Esophagus (tissue), 2 donors: ENCODE results near the gene MAFG. TPM values are rescaled to one million over a fixed set of nuclear protein-coding genes. Genes with fewer than 3 reads are reported as not detected.

Experiments
- H3K27ac ChIP-seq, 2 donors: one replicate each; pipeline ENCODE4 v1.5.1; 2013; ENCODE audit warnings: low read depth in 2 of 2, mild to moderate bottlenecking in 2 of 2, inconsistent platforms in 1 of 2, low read length in 1 of 2, moderate library complexity in 1 of 2
- H3K27me3 ChIP-seq, 2 donors: one replicate each; pipeline ENCODE4 v1.6.1; 2013; ENCODE audit warnings: low read length in 2 of 2, control low read depth in 1 of 2, mild to moderate bottlenecking in 1 of 2; ENCODE audit not compliant: insufficient read depth in 2 of 2, control insufficient read depth in 1 of 2
- H3K36me3 ChIP-seq, 2 donors: one replicate each; pipeline ENCODE4 v1.6.1; 2013; ENCODE audit warnings: low read length in 1 of 2; ENCODE audit not compliant: control insufficient read depth in 2 of 2, insufficient read depth in 2 of 2
- H3K4me1 ChIP-seq, 2 donors: one replicate each; pipeline ENCODE4 v1.6.1; 2013; ENCODE audit warnings: low read length in 1 of 2; ENCODE audit not compliant: control insufficient read depth in 2 of 2, insufficient read depth in 2 of 2
- H3K4me3 ChIP-seq, 2 donors: one replicate each; pipeline ENCODE4 v1.5.1; 2013; ENCODE audit warnings: low read length in 2 of 2, mild to moderate bottlenecking in 2 of 2, low read depth in 1 of 2, moderate library complexity in 1 of 2
- H3K9me3 ChIP-seq, 2 donors: one replicate each; pipeline ENCODE4 v1.6.1; 2013; ENCODE audit warnings: mild to moderate bottlenecking in 2 of 2, low read depth in 1 of 2, low read length in 1 of 2, moderate library complexity in 1 of 2; ENCODE audit not compliant: control insufficient read depth in 2 of 2, insufficient read depth in 1 of 2
- WGBS, 2 donors: extraction: QIAGEN DNeasy Blood & Tissue Kit; methylation state at CpG; one replicate each; pipeline ENCODE4 v1.1.7; 2013; 5-methylcytosine and 5-hydroxymethylcytosine counted together
- polyA plus RNA-seq, 2 donors: library from polyadenylated mRNA; stranded (reverse); fragments of 200-250 nt; gene quantifications; one replicate each; pipeline ENCODE4 v1.2.3, GENCODE V29; 2013
- donor health status: healthy with polysubstance abuse.
- donor health status: Bipolar disorder and iron deficiency.

MAFG gene
- polyA plus RNA-seq, 2 donors = 10.3 to 11.9 TPM

GRCh38 chr17:81898029-81898866 lies 29.3 kb downstream of the MAFG start:
- Histone ChIP-seq H3K27ac (no peak overlapping the region), H3K36me3 (peaks cover 0 to 32% of the 10 kb centered on the region in 2 donors), H3K27me3 (no peaks in the 10 kb centered on the region), H3K4me3 (no peak overlapping the region), H3K9me3 (no peaks in the 10 kb centered on the region), H3K4me1 (peaks cover 5 to 20% of the 10 kb centered on the region in 2 donors)
- 78 to 87% methylated on average over 19 of the region's 19 CpGs for WGBS, 2 donors

- Histone ChIP-seq H3K27me3 (no peaks in the 10 kb centered on the region), H3K9me3 (no peaks in the 10 kb centered on the region), H3K4me1 (peaks cover under 1 to 6% of the 10 kb centered on the region in 2 donors), H3K27ac (no peak overlapping the region), H3K4me3 (no peak overlapping the region), H3K36me3 (peaks cover 0 to 30% of the 10 kb centered on the region in 2 donors)
- WGBS, 2 donors = 93 to 94% methylated on average over 11 of the region's 11 CpGs
These were observed 32.1 kb downstream of the MAFG start for GRCh38 chr17:81895400-81895799.

- Histone ChIP-seq H3K4me1 (peaks cover 3 to 9% of the 10 kb centered on the region in 2 donors), H3K36me3 (peaks cover 16 to 38% of the 10 kb centered on the region in 2 donors), H3K9me3 (no peaks in the 10 kb centered on the region), H3K27me3 (no peaks in the 10 kb centered on the region), H3K4me3 (peak overlapping the region; percentile 88 to 91), H3K27ac (peak overlapping the region; percentile 93 to 96)
- WGBS, 2 donors = 1% methylated on average over 29 to 40 of the region's 40 CpGs
These were observed 36.3 kb downstream of the MAFG start for GRCh38 chr17:81891303-81891552.

GRCh38 chr17:81890447-81891302 lies 36.9 kb downstream of the MAFG start:
- Histone ChIP-seq H3K4me3 (peak overlapping the region; percentile 88 to 91), H3K4me1 (peaks cover 3 to 12% of the 10 kb centered on the region in 2 donors), H3K27ac (peak overlapping the region; percentile 93 to 96), H3K27me3 (no peaks in the 10 kb centered on the region), H3K36me3 (peaks cover 16 to 38% of the 10 kb centered on the region in 2 donors), H3K9me3 (no peaks in the 10 kb centered on the region)
- WGBS, 2 donors = 7 to 8% methylated on average over 56 to 69 of the region's 69 CpGs

GRCh38 chr17:81889602-81890001 lies 37.9 kb downstream of the MAFG start:
- peaks cover 16 to 43% of the 10 kb centered on the region in 2 donors for H3K36me3 ChIP-seq

GRCh38 chr17:81888988-81889595 lies 38.4 kb downstream of the MAFG start:
- H3K27ac ChIP-seq = no peak overlapping the region
- H3K4me1 ChIP-seq = peaks cover 3 to 15% of the 10 kb centered on the region in 2 donors
- H3K27me3 ChIP-seq = no peaks in the 10 kb centered on the region
- H3K36me3 ChIP-seq = peaks cover 16 to 45% of the 10 kb centered on the region in 2 donors
- H3K9me3 ChIP-seq = no peaks in the 10 kb centered on the region
- 91 to 93% methylated on average over 16 of the region's 16 CpGs for WGBS, 2 donors
- H3K4me3 ChIP-seq = no peak overlapping the region

More at GRCh38 chr17:81889602-81890001, 37.9 kb downstream of the MAFG start:
- Histone ChIP-seq H3K4me1 (peaks cover 3 to 15% of the 10 kb centered on the region in 2 donors), H3K4me3 (no peak overlapping the region), H3K27ac (no peak overlapping the region), H3K9me3 (no peaks in the 10 kb centered on the region), H3K27me3 (no peaks in the 10 kb centered on the region)
- WGBS, 2 donors = 89 to 90% methylated on average over 9 of the region's 9 CpGs

- Histone ChIP-seq H3K36me3 (peaks cover 16 to 45% of the 10 kb centered on the region in 2 donors), H3K27ac (no peak overlapping the region), H3K27me3 (no peaks in the 10 kb centered on the region), H3K9me3 (no peaks in the 10 kb centered on the region), H3K4me1 (peaks cover 3 to 15% of the 10 kb centered on the region in 2 donors), H3K4me3 (no peak overlapping the region)
- 94 to 95% methylated on average over 44 of the region's 44 CpGs for WGBS, 2 donors
These were observed 39.2 kb downstream of the MAFG start for GRCh38 chr17:81888105-81888987.

- Histone ChIP-seq H3K9me3 (no peaks in the 10 kb centered on the region), H3K27ac (peak overlapping the region; percentile 85 to 93), H3K27me3 (no peaks in the 10 kb centered on the region), H3K36me3 (peaks cover 16 to 45% of the 10 kb centered on the region in 2 donors), H3K4me3 (no peak overlapping the region), H3K4me1 (peaks cover 3 to 15% of the 10 kb centered on the region in 2 donors)
- WGBS, 2 donors = 62 to 75% methylated on average over 11 of the region's 11 CpGs
These were observed 41.5 kb downstream of the MAFG start for GRCh38 chr17:81885869-81886548.
